ENCODE measurements around the gene TLE4.

Gene TLE4

GRCh38 chr9:79616013-79616412 lies 44.2 kb downstream of the TLE4 start:
- Histone ChIP-seq H2AFZ (ENCODE audit: low read depth, low read length) (no peak overlapping the region), H3K36me3 (ENCODE audit: control insufficient read depth in 1 of 2, insufficient read depth in 2 of 2, low read depth in 1 of 2, low read length in 2 of 2) (no peaks in the 10 kb centered on the region), H3K4me1 (ENCODE audit: control insufficient read depth, insufficient read depth, low read depth, low read length) (peaks cover 1% of the 10 kb centered on the region), H3K23ac (ENCODE audit: low read length in 2 of 2) (no peak overlapping the region), H3K27me3 (ENCODE audit: control insufficient read depth in 1 of 2, insufficient read depth in 1 of 2, low read length in 2 of 2) (no peaks in the 10 kb centered on the region), H4K8ac (ENCODE audit: low read length) (no peak overlapping the region), H4K91ac (ENCODE audit: low read length) (no peak overlapping the region), H3K4me2 (ENCODE audit: low read length, poor library complexity, severe bottlenecking) (no peak overlapping the region), H3K27ac (ENCODE audit: low read length, poor library complexity, severe bottlenecking) (no peak overlapping the region), H2BK120ac (ENCODE audit: low read depth, low read length) (no peak overlapping the region), H2BK12ac (ENCODE audit: low read length in 2 of 2) (no peak overlapping the region), H3K4ac (ENCODE audit: low read depth in 1 of 2, low read length in 2 of 2) (no peak overlapping the region), H3K79me1 (replicated peaks; ENCODE audit: low read length, poor library complexity, severe bottlenecking) (peaks cover 12% of the 10 kb centered on the region), H3K9ac (ENCODE audit: low read length) (no peak overlapping the region), H3K9me3 (ENCODE audit: control insufficient read depth, low read length) (no peaks in the 10 kb centered on the region), H3K4me3 (ENCODE audit: insufficient read depth in 1 of 2, low read depth in 1 of 2, low read length in 2 of 2) (no peak overlapping the region), H3K18ac (ENCODE audit: low read depth in 1 of 2, low read length in 2 of 2) (no peak overlapping the region), H3K14ac (ENCODE audit: low read length in 2 of 2) (no peak overlapping the region), H2AK5ac (ENCODE audit: low read length, severe bottlenecking) (no peak overlapping the region), H2BK15ac (ENCODE audit: low read depth, poor library complexity, severe bottlenecking) (no peak overlapping the region), H2BK5ac (ENCODE audit: low read depth, low read length, poor library complexity, severe bottlenecking) (no peak overlapping the region)
- WGBS = 64% methylated on average over 4 of the region's 4 CpGs
- DNase-seq = peak; percentile 54

GRCh38 chr9:79616971-79617370 lies 45.2 kb downstream of the TLE4 start:
- no peak overlapping the region for H2BK5ac ChIP-seq (ENCODE audit: low read depth, low read length, poor library complexity, severe bottlenecking)
- 89% methylated on average over 2 of the region's 3 CpGs for WGBS
- no peak overlapping the region for H2BK120ac ChIP-seq (ENCODE audit: low read depth, low read length)
- H3K4me3 ChIP-seq (ENCODE audit: insufficient read depth in 1 of 2, low read depth in 1 of 2, low read length in 2 of 2) = no peak overlapping the region
- H2AK5ac ChIP-seq (ENCODE audit: low read length, severe bottlenecking) = no peak overlapping the region
- no peak overlapping the region for H3K4me2 ChIP-seq (ENCODE audit: low read length, poor library complexity, severe bottlenecking)
- no peak overlapping the region for H3K18ac ChIP-seq (ENCODE audit: low read depth in 1 of 2, low read length in 2 of 2)
- H3K4ac ChIP-seq (ENCODE audit: low read depth in 1 of 2, low read length in 2 of 2) = no peak overlapping the region
- H2BK15ac ChIP-seq (ENCODE audit: low read depth, poor library complexity, severe bottlenecking) = no peak overlapping the region
- no peak for DNase-seq
- no peaks in the 10 kb centered on the region for H3K36me3 ChIP-seq (ENCODE audit: control insufficient read depth in 1 of 2, insufficient read depth in 2 of 2, low read depth in 1 of 2, low read length in 2 of 2)
- H3K23ac ChIP-seq (ENCODE audit: low read length in 2 of 2) = no peak overlapping the region
- no peak overlapping the region for H2BK12ac ChIP-seq (ENCODE audit: low read length in 2 of 2)
- H3K9me3 ChIP-seq (ENCODE audit: control insufficient read depth, low read length) = no peaks in the 10 kb centered on the region
- no peak overlapping the region for H2AFZ ChIP-seq (ENCODE audit: low read depth, low read length)
- H3K27ac ChIP-seq (ENCODE audit: low read length, poor library complexity, severe bottlenecking) = no peak overlapping the region
- no peak overlapping the region for H3K14ac ChIP-seq (ENCODE audit: low read length in 2 of 2)
- no peak overlapping the region for H4K91ac ChIP-seq (ENCODE audit: low read length)
- no peak overlapping the region for H3K9ac ChIP-seq (ENCODE audit: low read length)
- no peak overlapping the region for H4K8ac ChIP-seq (ENCODE audit: low read length)
- peaks cover 14% of the 10 kb centered on the region for H3K79me1 ChIP-seq (replicated peaks; ENCODE audit: low read length, poor library complexity, severe bottlenecking)
- peaks cover 1% of the 10 kb centered on the region for H3K4me1 ChIP-seq (ENCODE audit: control insufficient read depth, insufficient read depth, low read depth, low read length)
- H3K27me3 ChIP-seq (ENCODE audit: control insufficient read depth in 1 of 2, insufficient read depth in 1 of 2, low read length in 2 of 2) = no peaks in the 10 kb centered on the region

DNA sequence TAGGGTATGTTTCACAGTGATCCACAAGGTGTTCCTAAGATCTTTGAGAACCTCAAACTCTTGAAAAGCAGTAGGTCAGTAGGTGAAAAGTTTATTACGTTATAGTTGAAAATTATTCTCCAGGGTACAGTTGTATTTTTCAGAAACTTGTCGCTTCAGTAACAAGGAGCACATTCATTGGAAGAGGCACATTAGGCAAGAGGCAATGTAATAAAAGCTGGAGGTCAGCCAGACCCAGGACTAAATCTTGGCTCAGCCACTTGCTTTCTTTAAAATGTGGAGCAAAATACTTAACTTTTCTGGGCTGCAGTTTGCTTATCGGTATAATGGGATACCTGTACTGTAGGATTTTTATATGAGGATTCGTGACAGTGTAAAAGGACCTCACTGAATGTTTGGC lies 45.6 kb downstream of the TLE4 start:
- no peak overlapping the region for H4K8ac ChIP-seq (ENCODE audit: low read length)
- 97% methylated on average over 4 of the region's 4 CpGs for WGBS

GRCh38 chr9:79619930-79620329 lies 48.2 kb downstream of the TLE4 start:
- no peak overlapping the region for H3K4me2 ChIP-seq (ENCODE audit: low read length, poor library complexity, severe bottlenecking)
- H4K91ac ChIP-seq (ENCODE audit: low read length) = no peak overlapping the region
- no peak overlapping the region for H3K27ac ChIP-seq (ENCODE audit: low read length, poor library complexity, severe bottlenecking)
- no peak overlapping the region for H3K9ac ChIP-seq (ENCODE audit: low read length)
- H3K36me3 ChIP-seq (ENCODE audit: control insufficient read depth in 1 of 2, insufficient read depth in 2 of 2, low read depth in 1 of 2, low read length in 2 of 2) = no peaks in the 10 kb centered on the region
- H2BK15ac ChIP-seq (ENCODE audit: low read depth, poor library complexity, severe bottlenecking) = no peak overlapping the region
- H3K4me3 ChIP-seq (ENCODE audit: insufficient read depth in 1 of 2, low read depth in 1 of 2, low read length in 2 of 2) = no peak overlapping the region
- no peak for DNase-seq
- H3K14ac ChIP-seq (ENCODE audit: low read length in 2 of 2) = no peak overlapping the region
- H2BK12ac ChIP-seq (ENCODE audit: low read length in 2 of 2) = no peak overlapping the region
- H3K27me3 ChIP-seq (ENCODE audit: control insufficient read depth in 1 of 2, insufficient read depth in 1 of 2, low read length in 2 of 2) = no peaks in the 10 kb centered on the region
- no peak overlapping the region for H3K4ac ChIP-seq (ENCODE audit: low read depth in 1 of 2, low read length in 2 of 2)
- no peak overlapping the region for H2AFZ ChIP-seq (ENCODE audit: low read depth, low read length)
- no peak overlapping the region for H3K18ac ChIP-seq (ENCODE audit: low read depth in 1 of 2, low read length in 2 of 2)
- H4K8ac ChIP-seq (ENCODE audit: low read length) = no peak overlapping the region
- peaks cover 14% of the 10 kb centered on the region for H3K79me1 ChIP-seq (replicated peaks; ENCODE audit: low read length, poor library complexity, severe bottlenecking)
- no peaks in the 10 kb centered on the region for H3K9me3 ChIP-seq (ENCODE audit: control insufficient read depth, low read length)
- no peak overlapping the region for H2BK120ac ChIP-seq (ENCODE audit: low read depth, low read length)
- H2BK5ac ChIP-seq (ENCODE audit: low read depth, low read length, poor library complexity, severe bottlenecking) = no peak overlapping the region
- H3K4me1 ChIP-seq (ENCODE audit: control insufficient read depth, insufficient read depth, low read depth, low read length) = peaks cover 2% of the 10 kb centered on the region
- no peak overlapping the region for H2AK5ac ChIP-seq (ENCODE audit: low read length, severe bottlenecking)
- H3K23ac ChIP-seq (ENCODE audit: low read length in 2 of 2) = no peak overlapping the region

More for the DNA sequence above, 45.6 kb downstream of the TLE4 start:
- H3K4me3 ChIP-seq (ENCODE audit: insufficient read depth in 1 of 2, low read depth in 1 of 2, low read length in 2 of 2) = no peak overlapping the region
- no peak overlapping the region for H3K14ac ChIP-seq (ENCODE audit: low read length in 2 of 2)
- H3K18ac ChIP-seq (ENCODE audit: low read depth in 1 of 2, low read length in 2 of 2) = no peak overlapping the region
- H4K91ac ChIP-seq (ENCODE audit: low read length) = no peak overlapping the region
- no peak overlapping the region for H2BK12ac ChIP-seq (ENCODE audit: low read length in 2 of 2)
- no peaks in the 10 kb centered on the region for H3K9me3 ChIP-seq (ENCODE audit: control insufficient read depth, low read length)
- no peak overlapping the region for H2AFZ ChIP-seq (ENCODE audit: low read depth, low read length)
- H3K4me1 ChIP-seq (ENCODE audit: control insufficient read depth, insufficient read depth, low read depth, low read length) = peaks cover 1% of the 10 kb centered on the region
- H3K27me3 ChIP-seq (ENCODE audit: control insufficient read depth in 1 of 2, insufficient read depth in 1 of 2, low read length in 2 of 2) = no peaks in the 10 kb centered on the region
- H3K4me2 ChIP-seq (ENCODE audit: low read length, poor library complexity, severe bottlenecking) = no peak overlapping the region
- no peak overlapping the region for H2BK15ac ChIP-seq (ENCODE audit: low read depth, poor library complexity, severe bottlenecking)
- H3K9ac ChIP-seq (ENCODE audit: low read length) = no peak overlapping the region
- H3K79me1 ChIP-seq (replicated peaks; ENCODE audit: low read length, poor library complexity, severe bottlenecking) = peaks cover 16% of the 10 kb centered on the region
- no peak overlapping the region for H3K23ac ChIP-seq (ENCODE audit: low read length in 2 of 2)
- H3K36me3 ChIP-seq (ENCODE audit: control insufficient read depth in 1 of 2, insufficient read depth in 2 of 2, low read depth in 1 of 2, low read length in 2 of 2) = no peaks in the 10 kb centered on the region
- no peak overlapping the region for H2AK5ac ChIP-seq (ENCODE audit: low read length, severe bottlenecking)
- H2BK5ac ChIP-seq (ENCODE audit: low read depth, low read length, poor library complexity, severe bottlenecking) = no peak overlapping the region
- H2BK120ac ChIP-seq (ENCODE audit: low read depth, low read length) = no peak overlapping the region
- DNase-seq = no peak
- H3K27ac ChIP-seq (ENCODE audit: low read length, poor library complexity, severe bottlenecking) = no peak overlapping the region
- H3K4ac ChIP-seq (ENCODE audit: low read depth in 1 of 2, low read length in 2 of 2) = no peak overlapping the region
